Measurements from ENCODE around the gene TMOD4.

Gene TMOD4

DNA sequence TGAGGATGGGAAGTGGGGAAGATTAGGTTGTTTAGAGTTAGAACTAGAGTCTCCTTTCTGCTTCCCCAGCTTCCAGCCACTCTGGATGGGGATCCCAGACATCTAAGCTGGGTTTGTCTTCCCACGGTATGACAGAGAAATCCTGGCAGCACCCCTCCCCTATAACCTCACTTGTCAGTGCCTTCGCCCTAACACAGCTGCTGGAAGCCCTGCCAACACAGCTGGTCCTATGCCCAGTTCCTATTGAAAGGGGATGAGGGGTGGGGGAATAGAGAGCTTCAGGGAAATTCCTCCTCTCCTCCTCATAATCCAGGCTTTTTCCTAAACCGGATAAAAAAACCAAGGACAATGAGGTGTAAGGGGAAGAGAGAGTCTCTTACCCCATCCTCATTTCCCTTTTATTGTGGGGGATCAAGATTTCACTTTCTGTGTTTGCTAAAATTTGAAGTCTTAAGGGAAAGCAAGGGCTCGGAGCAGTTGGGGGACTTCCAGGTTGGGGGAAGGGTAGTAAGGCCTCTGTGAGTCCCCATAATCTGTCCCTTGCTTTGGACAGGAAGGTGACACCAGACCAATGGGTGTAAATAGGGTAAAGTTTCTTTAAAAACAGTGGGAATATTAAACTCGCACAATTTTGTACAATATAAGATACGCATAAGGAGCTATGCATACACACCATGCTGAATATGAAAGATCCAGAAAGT lies 590 bp downstream of the TMOD4 start:
- DNase-seq (ENCODE audit: low spot score), result no peak

DNA sequence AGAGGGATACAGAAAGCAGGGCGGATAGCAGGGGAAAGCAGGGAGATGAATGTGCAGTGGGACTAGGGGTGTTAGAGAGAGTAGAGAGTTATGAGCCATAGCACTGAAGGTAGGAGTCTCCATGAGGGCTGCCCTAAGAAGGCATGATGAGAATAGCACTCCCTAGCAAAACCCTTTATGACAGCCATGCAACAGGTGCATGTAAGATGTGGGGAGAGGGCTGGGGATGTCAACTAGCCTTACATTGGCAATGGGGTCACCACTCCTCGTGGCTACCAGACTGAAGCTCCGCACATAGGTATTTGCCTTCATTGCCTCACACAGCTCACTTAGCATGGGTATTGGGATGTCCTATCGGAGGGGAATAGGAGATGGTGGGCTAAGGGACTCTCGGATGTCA lies 4.6 kb downstream of the TMOD4 start:
- no peak for DNase-seq (ENCODE audit: low spot score)

DNA sequence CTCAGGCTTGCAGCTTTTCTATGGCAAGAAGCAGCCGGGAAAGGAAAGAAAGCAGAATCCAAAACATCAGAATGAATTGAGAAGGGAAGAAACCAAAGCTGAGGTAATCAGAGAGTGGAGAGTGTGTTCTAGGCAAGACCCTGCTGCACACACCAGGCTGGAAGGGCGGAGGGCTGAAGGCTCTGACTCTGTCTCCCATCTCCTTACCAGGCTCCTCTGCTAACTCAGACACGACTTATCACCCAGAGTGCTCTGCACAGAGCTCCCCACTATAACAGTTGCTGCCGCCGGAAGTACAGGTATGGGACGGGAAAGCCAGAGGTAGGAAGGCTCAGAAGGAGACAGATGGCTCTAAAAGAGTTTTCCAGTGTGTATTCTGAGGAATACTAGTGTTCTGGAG lies 8.7 kb downstream of the TMOD4 start:
- DNase-seq (ENCODE audit: low spot score), result no peak

- DNase-seq (ENCODE audit: low spot score), result peak; percentile 66
Observed at GRCh38 chr1:151166505-151166956, 9.2 kb downstream of the TMOD4 start.

DNA sequence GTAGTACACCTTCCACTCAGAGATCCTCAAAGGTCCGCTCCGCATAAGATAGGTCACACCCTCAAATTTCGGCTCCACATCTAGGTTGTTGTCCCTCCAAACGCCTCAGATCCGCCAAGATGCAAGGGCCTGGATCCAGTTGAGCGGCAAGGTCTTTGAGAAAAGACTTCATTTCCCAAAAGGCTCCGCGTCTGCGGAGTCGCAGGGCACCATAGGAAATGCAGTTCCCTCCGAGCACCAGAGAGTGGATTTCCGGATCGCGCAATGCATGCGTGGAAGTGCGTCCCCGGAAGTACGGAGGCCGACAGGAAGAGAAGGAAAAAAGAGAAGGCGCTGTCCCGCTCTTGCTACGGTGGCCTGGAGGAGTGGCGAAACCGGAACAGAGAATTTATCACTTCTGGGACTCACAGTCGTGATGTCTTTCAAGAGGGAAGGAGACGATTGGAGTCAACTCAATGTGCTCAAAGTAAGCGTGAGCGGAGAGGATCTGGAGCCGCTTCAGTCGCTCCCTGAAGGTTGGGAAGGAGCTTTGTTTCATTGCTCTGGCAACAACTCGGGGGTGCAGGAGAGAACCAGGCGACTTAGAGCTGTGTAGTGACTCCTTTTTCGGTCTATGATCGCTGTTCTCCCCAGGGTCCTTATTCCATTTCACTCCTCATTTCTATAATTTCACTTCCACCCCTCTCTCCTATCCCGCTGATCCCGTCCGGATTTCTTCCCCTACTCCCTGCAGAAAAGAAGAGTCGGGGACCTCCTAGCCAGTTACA lies 9.9 kb downstream of the TMOD4 start, which contains the start of the genes LYSMD1 and SCNM1:
Gene LYSMD1, minus strand, starts transcription at position 165 of the 767 bp plus-strand sequence. CDS start 644 bp downstream, outside the sequence.
Gene SCNM1, plus strand, starts transcription at position 407 of the 767 bp plus-strand sequence. Its CDS starts 9 bp downstream, at position 416.
- peak; percentile 100 for DNase-seq (ENCODE audit: low spot score)

- no peak for DNase-seq (ENCODE audit: low spot score)
Observed at GRCh38 chr1:151165281-151165737, 10.5 kb downstream of the TMOD4 start.

- no peak for DNase-seq (ENCODE audit: low spot score)
Observed at GRCh38 chr1:151164732-151165280, 11.0 kb downstream of the TMOD4 start.

DNA sequence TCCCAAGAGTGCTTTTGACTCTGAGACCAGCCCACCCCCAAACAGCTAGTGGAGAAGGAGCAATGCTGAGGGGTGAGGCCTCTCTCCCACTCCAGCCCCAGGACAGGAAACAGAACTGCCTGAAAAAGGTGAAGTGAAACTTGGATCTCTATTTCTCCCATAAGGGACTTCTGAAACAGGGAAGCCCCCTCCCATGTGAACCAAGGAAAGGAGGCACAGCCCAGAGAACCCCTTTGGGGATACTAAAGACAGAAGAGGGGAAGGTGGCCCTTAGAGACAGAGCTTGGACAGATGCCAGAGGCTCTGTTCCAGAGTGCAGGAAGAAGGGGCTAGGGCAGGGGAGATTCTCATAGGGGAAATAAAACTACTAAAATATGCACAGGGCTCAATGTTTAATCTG lies 16.4 kb downstream of the TMOD4 start:
- no peak for DNase-seq (ENCODE audit: low spot score)

- no peak for DNase-seq (ENCODE audit: low spot score)
Observed at GRCh38 chr1:151158751-151159251, 17.0 kb downstream of the TMOD4 start.

DNA sequence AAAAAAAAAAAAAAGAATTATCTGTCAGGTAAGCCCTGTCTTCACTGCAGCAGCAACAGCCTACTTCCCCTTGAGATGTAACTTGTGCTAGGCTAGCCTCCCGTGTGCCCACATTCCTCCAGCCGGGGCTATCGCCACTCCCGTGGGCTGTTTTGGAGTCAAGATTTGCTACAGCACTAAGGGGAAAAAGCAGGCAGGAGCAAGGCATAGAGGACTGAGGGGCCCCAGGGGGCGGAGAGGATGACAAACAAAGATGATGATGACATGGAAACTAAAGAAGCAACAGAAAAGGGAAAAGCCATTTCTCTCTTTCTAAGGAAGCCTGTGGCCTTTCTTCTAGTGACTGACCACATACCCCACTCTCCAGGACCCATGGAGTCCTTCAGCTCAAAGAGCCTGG lies 17.5 kb downstream of the TMOD4 start:
- DNase-seq (ENCODE audit: low spot score), result no peak

DNA sequence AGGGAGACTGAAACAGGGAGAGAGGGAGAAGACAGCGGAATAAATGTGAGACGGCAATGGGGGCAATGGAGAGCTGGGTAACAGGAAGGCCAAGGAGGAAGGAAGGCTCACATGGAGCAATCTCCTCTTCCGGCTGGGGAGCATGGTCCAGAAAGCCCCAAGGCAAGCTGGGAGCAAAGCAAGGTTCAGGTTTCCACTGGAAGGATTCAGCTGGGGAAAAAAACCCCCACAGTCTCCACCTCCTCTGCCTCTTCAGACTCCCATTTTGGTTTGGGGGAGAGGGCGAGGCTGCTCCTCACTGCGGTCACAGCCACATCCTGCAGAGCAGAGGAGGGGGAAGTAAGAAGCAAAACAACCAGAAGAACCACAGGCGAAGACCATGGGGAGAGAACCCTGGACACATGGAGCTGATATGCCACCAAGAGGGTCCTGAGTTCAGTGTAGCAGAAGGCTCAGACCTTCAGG lies 18.7 kb downstream of the TMOD4 start:
- DNase-seq (ENCODE audit: low spot score), result peak; percentile 48

DNA sequence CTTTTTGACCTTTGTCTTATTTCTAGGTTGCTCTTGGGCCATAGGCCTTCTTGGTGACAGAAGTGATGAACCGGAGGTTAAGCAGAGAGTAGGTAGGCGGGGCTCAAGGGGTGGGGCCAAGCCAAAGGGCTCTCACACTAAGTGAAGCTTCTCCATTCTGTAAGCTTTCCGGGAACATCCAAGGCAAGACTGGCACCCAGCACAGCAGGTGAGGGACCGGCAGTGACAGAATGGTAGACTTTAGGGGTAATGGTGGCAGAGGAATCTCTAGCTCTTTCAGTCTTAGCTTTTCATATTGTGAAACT lies 19.3 kb downstream of the TMOD4 start, which contains the start of gene TNFAIP8L2:
Gene TNFAIP8L2, plus strand, starts transcription at position 135 of the 305 bp plus-strand sequence. CDS start 2,049 bp downstream, outside the sequence.
- peak; percentile 72 for DNase-seq (ENCODE audit: low spot score)

- no peak for DNase-seq (ENCODE audit: low spot score)
Observed at GRCh38 chr1:151147665-151148064, 28.1 kb downstream of the TMOD4 start.

- DNase-seq (ENCODE audit: low spot score), result no peak
Observed at GRCh38 chr1:151147132-151147503, 28.7 kb downstream of the TMOD4 start.

DNA sequence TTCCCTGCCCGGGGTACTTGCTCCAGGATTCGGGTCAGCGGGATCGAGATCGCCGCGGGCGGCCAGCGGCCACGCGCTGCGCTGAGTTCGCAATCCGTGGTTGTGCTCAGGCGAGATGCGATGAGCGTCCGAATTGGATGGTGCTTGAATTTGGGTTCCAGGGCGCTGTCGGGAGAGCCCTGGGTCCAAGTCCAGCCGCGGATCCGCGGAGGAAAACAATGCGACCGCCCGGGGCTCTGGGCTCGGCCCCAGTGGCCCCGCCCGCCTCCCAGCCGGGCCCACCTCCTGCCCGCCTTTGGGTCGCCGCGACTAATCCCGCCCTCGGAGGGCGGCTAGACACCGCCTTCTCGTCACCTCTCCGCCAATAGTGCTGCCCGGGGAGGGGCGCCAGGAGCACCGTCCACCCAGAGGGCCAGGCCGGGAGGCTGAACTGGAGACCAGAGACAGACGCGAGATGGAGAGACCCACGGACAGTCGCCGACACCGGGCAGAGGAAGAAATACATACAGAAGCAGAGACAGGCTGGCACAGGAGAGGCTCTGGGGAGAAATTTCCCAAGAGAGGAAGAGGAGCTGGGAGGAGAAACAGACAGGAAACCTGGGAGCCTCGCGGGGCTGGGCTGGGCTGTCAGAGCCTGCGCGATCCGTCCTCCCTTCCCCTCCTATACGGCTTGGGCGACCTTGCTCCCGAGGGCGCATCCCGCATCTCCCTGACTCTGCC lies 29.2 kb downstream of the TMOD4 start, which contains the start of gene SEMA6C:
Gene SEMA6C, minus strand, starts transcription at position 220 of the 720 bp plus-strand sequence. CDS start 4,010 bp downstream, outside the sequence.
- peak; percentile 89 for DNase-seq (ENCODE audit: low spot score)

DNA sequence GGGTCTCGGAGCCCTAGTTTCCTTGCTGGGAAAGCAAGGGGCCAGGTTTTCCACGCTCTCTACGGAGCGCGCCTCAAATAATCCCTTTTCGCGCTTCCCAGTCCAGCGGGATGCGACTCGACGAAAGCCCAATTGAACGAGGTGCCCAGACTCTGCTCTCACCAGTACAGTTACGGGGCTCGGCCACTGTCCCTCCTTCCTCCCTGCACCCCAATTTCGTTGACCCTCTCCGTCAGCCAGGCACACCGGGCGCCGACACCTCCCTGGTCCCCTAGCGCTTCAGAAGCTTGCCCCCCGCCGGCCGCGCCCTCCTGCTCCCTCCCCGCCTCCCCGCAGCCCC lies 29.7 kb downstream of the TMOD4 start:
- DNase-seq (ENCODE audit: low spot score), result no peak

- no peak for DNase-seq (ENCODE audit: low spot score)
Observed at GRCh38 chr1:151145304-151146071, 30.3 kb downstream of the TMOD4 start.

GRCh38 chr1:151144474-151145303 lies 31.1 kb downstream of the TMOD4 start:
- DNase-seq (ENCODE audit: low spot score), result no peak

DNA sequence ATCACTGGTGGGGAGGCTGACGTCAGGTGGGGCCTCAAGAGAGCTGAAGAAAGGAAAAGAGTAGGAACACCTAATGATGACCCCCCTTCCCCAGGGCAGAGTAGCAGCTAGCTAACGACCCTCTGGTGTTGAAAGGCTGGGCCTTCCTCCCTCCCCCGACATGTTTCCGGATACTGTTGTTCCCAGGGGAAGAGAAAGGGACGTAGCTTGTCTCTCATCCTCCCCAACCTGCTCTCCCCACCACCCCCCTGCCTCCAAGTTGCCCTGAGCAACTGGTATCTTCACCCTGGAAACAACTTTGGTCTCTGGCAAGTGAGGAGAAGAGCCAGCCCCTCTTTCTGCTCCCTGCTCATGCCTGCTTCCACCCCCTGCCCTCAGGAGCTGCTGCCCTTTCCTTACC lies 31.8 kb downstream of the TMOD4 start:
- DNase-seq (ENCODE audit: low spot score), result no peak

- no peak for DNase-seq (ENCODE audit: low spot score)
Observed at GRCh38 chr1:151143057-151143435, 32.7 kb downstream of the TMOD4 start.

All from NAMALWA (cell line).